HG03354 (cell line): ENCODE results near the gene AP5M1.
A peak's percentile ranks its signal among the peaks of the same experiment; 100 is the strongest.
"Not testable (repeated sequence)": the region's sequence is repeated elsewhere in the genome, so short reads cannot be mapped to it uniquely, and the experiment has no call there.

ENCODE experiments used
- ATAC-seq: cut with Tn5 transposase; IDR thresholded peaks from one replicate; pipeline ENCODE4 v1.9.1; 2021; ENCODE audit warnings: mild to moderate bottlenecking; ENCODE audit not compliant: unreplicated experiment, poor library complexity, severe bottlenecking

AP5M1 gene

GRCh38 chr14:57287745-57288144 is 19.0 kb downstream of the AP5M1 start:
- ATAC-seq: no peak

- no peak for ATAC-seq
Observed at GRCh38 chr14:57290751-57291150, 22.0 kb downstream of the AP5M1 start.

- ATAC-seq: no peak
Observed at GRCh38 chr14:57291692-57292647, 23.2 kb downstream of the AP5M1 start.

DNA sequence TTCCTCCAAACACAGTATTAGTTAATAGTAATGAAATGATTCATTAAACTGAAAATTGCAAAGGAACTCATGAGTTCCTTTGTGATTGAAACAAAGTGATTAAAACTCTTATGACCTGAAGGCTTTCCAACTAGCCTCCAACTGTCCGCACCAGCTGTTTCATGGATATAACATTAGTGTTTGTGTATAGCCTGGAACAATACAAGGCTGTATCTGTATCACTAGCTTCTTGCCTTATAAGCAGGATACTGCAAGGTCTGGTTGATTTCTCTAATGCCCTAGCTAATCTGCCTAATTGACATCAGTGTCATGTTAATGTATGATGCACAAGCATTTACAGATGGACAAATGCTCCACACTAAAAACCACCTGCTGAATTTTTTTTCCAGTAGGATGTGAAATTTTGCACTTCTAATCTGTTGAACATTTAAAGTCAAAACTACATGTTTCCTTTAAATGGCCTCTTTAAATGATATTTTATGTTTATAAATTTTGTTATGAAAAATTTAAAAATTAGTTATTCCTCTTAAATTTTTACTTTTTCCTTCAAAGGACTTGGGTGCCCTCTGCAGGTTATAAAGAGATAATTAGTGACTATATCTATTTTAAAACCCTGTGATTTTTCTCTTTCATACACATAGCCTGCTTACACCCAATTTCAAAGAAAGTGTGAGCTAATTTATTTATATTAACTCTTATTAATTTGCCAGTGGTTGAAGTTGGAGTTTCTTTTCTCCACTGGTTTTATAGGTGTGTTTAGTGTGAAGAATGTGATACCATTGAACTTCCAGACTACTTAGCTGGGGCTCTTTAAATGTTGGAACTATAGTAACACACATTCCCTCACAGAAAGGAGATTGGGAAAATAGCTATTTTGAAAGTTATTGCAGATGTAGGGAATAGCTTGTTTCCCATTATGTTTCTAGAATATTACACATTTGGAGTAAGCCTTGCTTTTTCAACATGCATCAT is 25.4 kb downstream of the AP5M1 start:
- ATAC-seq: no peak

- no peak for ATAC-seq
Observed at GRCh38 chr14:57295239-57295638, 26.5 kb downstream of the AP5M1 start.

- no peak for ATAC-seq
Observed at GRCh38 chr14:57297852-57298251, 29.1 kb downstream of the AP5M1 start.

DNA sequence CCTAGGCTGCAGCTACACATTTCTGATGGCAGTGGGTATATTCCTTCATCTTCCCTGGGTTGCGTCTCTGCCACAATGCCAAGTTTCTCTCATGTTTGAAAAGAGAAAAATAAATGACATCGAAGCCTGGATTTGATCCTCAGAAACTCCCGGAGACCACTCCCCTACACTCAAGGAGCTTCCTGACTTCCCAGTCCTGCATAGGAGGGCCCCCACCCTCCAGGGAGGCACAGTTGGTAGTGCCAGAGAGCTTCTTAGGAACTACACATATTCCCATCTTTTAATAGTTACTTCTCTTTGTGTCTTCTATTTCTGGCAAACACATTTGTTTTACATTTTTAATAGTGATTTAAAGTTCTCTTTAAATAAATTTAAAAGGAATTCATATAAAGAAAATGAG is 30.7 kb downstream of the AP5M1 start:
- no peak for ATAC-seq

- ATAC-seq: no peak
Observed at GRCh38 chr14:57302883-57303282, 34.1 kb downstream of the AP5M1 start.

GRCh38 chr14:57314396-57315089 is 45.8 kb downstream of the AP5M1 start:
- no peak for ATAC-seq

DNA sequence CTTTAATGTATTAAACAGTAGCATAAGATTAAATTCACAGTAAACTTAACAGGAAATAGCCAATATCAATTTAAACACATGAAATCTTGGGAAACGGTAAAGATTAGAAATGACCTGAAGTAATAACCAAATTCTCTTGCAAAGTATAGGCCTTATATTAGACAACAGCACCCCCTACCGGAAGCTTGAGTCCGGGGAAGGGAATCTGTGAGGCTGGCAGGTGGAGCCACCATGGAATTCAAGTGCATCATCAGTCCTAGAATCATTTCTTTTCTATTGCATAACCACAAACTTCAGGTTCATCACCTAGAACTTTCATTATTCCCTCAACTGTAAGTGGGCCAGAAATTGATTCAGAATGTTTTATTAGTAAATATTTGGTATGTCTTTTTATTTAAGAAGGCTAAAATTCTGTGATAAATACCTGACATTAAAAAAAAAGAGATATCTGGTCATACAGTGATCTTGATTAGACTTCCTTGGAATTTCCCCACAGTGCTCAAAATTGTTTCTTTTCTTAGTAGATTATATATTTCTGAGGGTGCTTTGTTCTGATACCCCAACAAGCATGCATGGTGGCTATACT is 48.6 kb downstream of the AP5M1 start:
- ATAC-seq: peak; percentile 72

DNA sequence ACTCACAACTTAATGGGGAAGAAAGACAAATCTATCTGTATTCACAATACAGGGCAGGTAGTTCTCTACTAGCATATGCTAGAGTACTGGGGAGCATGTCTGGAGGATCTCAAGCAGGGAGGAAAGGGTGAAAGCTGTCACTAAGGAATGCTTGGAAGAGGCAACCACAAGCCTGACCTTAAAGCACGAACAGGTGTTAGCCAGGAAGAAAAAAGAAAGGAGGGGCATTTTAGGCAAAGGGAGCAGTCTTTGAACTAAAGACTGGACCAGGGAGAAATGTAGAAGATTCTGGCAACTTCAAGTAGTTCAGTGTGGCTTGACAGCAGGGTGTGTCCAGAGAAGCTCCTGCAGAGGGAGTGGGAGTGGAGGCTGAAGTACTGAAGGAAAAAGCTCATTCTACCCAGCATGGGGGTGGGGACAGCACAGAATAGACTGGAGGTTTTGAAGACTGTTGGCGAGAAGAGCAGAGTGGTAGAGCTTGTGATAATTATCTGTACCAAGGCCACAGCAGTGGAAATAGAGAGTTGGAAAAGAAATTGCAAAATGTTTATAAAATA is 50.9 kb downstream of the AP5M1 start:
- no peak for ATAC-seq

GRCh38 chr14:57323721-57324120 is 55.0 kb downstream of the AP5M1 start:
- ATAC-seq: no peak

GRCh38 chr14:57326253-57326652 is 57.5 kb downstream of the AP5M1 start:
- peak; percentile 53 for ATAC-seq

DNA sequence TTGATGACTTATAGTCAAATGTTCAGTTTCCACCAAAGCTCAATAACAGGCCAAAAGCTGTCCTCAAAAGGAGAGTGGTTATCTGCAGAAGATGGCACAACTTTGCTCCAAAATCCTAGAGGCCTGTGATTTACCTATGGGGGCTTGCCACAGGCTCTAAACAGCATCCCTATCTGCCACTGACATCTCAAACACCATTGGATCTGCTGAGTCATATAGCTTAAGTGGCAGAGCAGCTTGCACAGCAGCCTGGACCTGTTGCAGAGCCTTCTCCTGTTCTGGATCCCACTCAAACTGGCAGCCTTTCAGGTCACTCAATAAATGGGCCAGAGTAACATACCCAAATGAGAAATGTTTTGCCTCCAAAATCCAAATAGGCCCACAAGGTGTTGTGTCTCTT is 61.1 kb downstream of the AP5M1 start:
- no peak for ATAC-seq

- not testable (repeated sequence) for ATAC-seq
Observed at GRCh38 chr14:57332475-57332874, 63.7 kb downstream of the AP5M1 start.

DNA sequence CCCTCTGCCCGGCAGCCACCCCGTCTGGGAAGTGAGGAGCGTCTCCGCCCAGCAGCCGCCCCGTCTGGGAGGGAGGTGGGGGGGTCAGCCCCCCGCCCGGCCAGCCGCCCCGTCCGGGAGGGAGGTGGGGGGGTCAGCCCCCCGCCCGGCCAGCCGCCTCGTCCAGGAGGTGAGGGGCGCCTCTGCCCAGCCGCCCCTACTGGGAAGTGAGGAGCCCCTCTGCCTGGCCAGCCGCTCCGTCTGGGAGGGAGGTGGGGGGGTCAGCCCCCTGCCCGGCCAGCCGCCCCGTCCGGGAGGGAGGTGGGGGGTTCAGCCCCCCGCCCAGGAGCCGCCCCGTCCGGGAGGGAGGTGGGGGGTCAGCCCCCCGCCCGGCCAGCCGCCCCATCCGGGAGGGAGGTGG is 65.0 kb downstream of the AP5M1 start:
- ATAC-seq: not testable (repeated sequence)

DNA sequence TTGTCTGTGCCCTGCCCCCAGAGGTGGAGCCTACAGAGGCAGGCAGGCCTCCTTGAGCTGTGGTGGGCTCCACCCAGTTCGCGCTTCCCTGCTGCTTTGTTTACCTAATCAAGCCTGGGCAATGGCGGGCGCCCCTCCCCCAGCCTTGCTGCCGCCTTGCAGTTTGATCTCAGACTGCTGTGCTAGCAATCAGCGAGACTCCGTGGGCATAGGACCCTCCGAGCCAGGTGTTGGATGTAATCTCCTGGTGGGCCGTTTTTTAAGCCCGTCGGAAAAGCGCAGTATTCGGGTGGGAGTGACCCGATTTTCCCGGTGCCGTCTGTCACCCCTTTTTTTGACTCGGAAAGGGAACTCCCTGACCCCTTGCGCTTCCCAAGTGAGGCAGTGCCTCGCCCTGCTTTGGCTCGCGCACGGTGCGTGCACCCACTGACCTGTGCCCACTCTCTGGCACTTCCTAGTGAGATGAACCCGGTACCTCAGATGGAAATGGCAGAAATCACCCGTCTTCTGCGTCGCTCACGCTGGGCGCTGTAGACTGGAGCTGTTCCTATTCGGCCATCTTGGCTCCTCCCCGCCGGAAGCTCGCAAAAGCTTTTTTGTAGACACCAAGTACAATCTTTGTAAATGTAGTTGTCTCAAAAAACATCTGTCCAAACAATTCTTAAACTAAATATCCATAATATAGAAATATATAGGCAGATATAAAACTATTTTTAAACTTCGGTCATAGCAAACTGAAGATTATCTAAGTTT is 75.0 kb downstream of the AP5M1 start:
- not testable (repeated sequence) for ATAC-seq

- no peak for ATAC-seq
Observed at GRCh38 chr14:57345106-57345505, 76.3 kb downstream of the AP5M1 start.

- ATAC-seq: no peak
Observed at GRCh38 chr14:57346741-57347140, 78.0 kb downstream of the AP5M1 start.
